ENCODE measurements around the gene HSPBAP1.
A peak's percentile ranks its signal among the peaks of the same experiment; 100 is the strongest.
"Not testable (repeated sequence)": the region's sequence is repeated elsewhere in the genome, so short reads cannot be mapped to it uniquely, and the experiment has no call there.

HSPBAP1 gene

GRCh38 chr3:122784436-122784835, 9.2 kb downstream of the HSPBAP1 start:
- DNase-seq (ENCODE audit: low spot score) = no peak

GRCh38 chr3:122782804-122783203, 10.8 kb downstream of the HSPBAP1 start:
- DNase-seq (ENCODE audit: low spot score) = peak; percentile 54

- no peak for DNase-seq (ENCODE audit: low spot score)
Measured at GRCh38 chr3:122777563-122777962, 16.1 kb downstream of the HSPBAP1 start.

- no peak for DNase-seq (ENCODE audit: low spot score)
Measured at GRCh38 chr3:122776675-122777468, 16.8 kb downstream of the HSPBAP1 start.

- no peak for DNase-seq (ENCODE audit: low spot score)
Measured at GRCh38 chr3:122774564-122774963, 19.1 kb downstream of the HSPBAP1 start.

GRCh38 chr3:122773944-122774509, 19.6 kb downstream of the HSPBAP1 start:
- DNase-seq (ENCODE audit: low spot score) = no peak

- no peak for DNase-seq (ENCODE audit: low spot score)
Measured at GRCh38 chr3:122772827-122773226, 20.8 kb downstream of the HSPBAP1 start.

GRCh38 chr3:122770521-122771202, 23.0 kb downstream of the HSPBAP1 start:
- no peak for DNase-seq (ENCODE audit: low spot score)

GRCh38 chr3:122767540-122768372, 25.9 kb downstream of the HSPBAP1 start:
- DNase-seq (ENCODE audit: low spot score) = no peak

GRCh38 chr3:122766430-122766829, 27.2 kb downstream of the HSPBAP1 start:
- no peak for DNase-seq (ENCODE audit: low spot score)

GRCh38 chr3:122760453-122761271, 33.0 kb downstream of the HSPBAP1 start:
- DNase-seq (ENCODE audit: low spot score) = no peak

- no peak for DNase-seq (ENCODE audit: low spot score)
Measured at GRCh38 chr3:122758877-122759560, 34.6 kb downstream of the HSPBAP1 start.

- no peak for DNase-seq (ENCODE audit: low spot score)
Measured at GRCh38 chr3:122755491-122755890, 38.1 kb downstream of the HSPBAP1 start.

GRCh38 chr3:122754929-122755328, 38.7 kb downstream of the HSPBAP1 start:
- peak; percentile 64 for DNase-seq (ENCODE audit: low spot score)

- DNase-seq (ENCODE audit: low spot score) = no peak
Measured at GRCh38 chr3:122748347-122748746, 45.3 kb downstream of the HSPBAP1 start.

- DNase-seq (ENCODE audit: low spot score) = not testable (repeated sequence)
Measured at GRCh38 chr3:122747295-122747694, 46.3 kb downstream of the HSPBAP1 start.

GRCh38 chr3:122745369-122746021, 48.1 kb downstream of the HSPBAP1 start:
- no peak for DNase-seq (ENCODE audit: low spot score)

GRCh38 chr3:122743581-122744120, 50.0 kb downstream of the HSPBAP1 start:
- DNase-seq (ENCODE audit: low spot score) = no peak

GRCh38 chr3:122742234-122742633, 51.4 kb downstream of the HSPBAP1 start:
- no peak for DNase-seq (ENCODE audit: low spot score)

- DNase-seq (ENCODE audit: low spot score) = no peak
Measured at GRCh38 chr3:122739172-122739571, 54.5 kb downstream of the HSPBAP1 start.
